Left ventricle myocardium inferior (tissue), 1 donor: ENCODE results near the gene ZFHX3. TPM values are rescaled to one million over a fixed set of nuclear protein-coding genes. Genes with fewer than 3 reads are reported as not detected.

ENCODE experiments used
- DNase-seq: peaks from one replicate; pipeline ENCODE4 v3.0.0-alpha.2; 2020
- H3K27ac ChIP-seq: fragments of 200-600 bp; replicated peaks from 2 replicates; pipeline ENCODE4 v1.8.0; 2021
- H3K27me3 ChIP-seq: fragments of 200-600 bp; 2 replicates; pipeline ENCODE4 v1.8.0; 2021; ENCODE audit warnings: low read depth
- H3K36me3 ChIP-seq: fragments of 200-600 bp; 2 replicates; pipeline ENCODE4 v1.8.0; 2021
- H3K4me1 ChIP-seq: fragments of 200-600 bp; 2 replicates; pipeline ENCODE4 v1.8.0; 2021
- H3K4me3 ChIP-seq: fragments of 200-600 bp; 2 replicates; pipeline ENCODE4 v1.8.0; 2021; ENCODE audit warnings: mild to moderate bottlenecking, moderate library complexity
- H3K9me3 ChIP-seq: fragments of 200-600 bp; replicated peaks from 2 replicates; pipeline ENCODE4 v1.8.0; 2021
- intact Hi-C: fragments of 100-400 bp; cut with micrococcal nuclease; formaldehyde crosslinking; loops from one replicate; pipeline ENCODE4 v1.11.0; 2022
- total RNA-seq: library from RNA; stranded (reverse); fragmentation: NEBNext Ultra II Directional; extraction: Animal tissue kit (Norgen Biotek cat#: 25700); gene quantifications from one replicate; pipeline ENCODE4 v1.2.1, GENCODE V29; 2021
- TF ChIP-seq, protein P1 (sequence below): fragments of 200-600 bp; IDR thresholded peaks from 2 replicates; pipeline ENCODE4 v1.8.0; 2021; ENCODE audit warnings: antibody characterized with exemption, mild to moderate bottlenecking, borderline replicate concordance
- donor health status: DM: no; HTN: yes; CAD: no; lungs with severe emphysema.

The ZFHX3 gene
- total RNA-seq, 1 donor from 2014 or later, result 9.6 TPM

DNA sequence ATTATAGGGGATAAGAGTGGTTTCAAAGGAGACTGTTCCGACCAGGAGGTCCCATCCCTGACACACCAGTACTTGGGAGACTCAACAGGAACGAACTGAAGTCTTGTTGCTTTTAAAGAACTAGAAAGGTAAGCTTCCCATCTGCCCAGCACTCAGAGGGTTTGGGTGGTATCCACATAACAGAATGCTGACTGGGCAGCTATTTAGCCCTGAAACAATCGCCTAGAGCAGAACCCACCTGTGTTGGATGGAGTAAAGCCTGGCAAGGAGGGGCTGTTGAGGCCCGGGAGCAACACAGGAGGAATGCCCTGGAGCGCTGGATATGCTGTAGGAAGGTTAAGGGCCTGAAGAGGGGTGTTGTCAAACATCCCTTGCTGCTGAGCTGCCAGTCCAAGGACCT lies 254.9 kb downstream of the ZFHX3 start:
- Histone ChIP-seq H3K9me3 (no peaks in the 10 kb centered on the region), H3K4me1 (peaks cover 17% of the 10 kb centered on the region), H3K4me3 (no peak overlapping the region), H3K36me3 (peaks cover 71% of the 10 kb centered on the region), H3K27me3 (no peaks in the 10 kb centered on the region), H3K27ac (no peak overlapping the region)
- DNase-seq, result no peak
- TF ChIP-seq, protein P1, sequence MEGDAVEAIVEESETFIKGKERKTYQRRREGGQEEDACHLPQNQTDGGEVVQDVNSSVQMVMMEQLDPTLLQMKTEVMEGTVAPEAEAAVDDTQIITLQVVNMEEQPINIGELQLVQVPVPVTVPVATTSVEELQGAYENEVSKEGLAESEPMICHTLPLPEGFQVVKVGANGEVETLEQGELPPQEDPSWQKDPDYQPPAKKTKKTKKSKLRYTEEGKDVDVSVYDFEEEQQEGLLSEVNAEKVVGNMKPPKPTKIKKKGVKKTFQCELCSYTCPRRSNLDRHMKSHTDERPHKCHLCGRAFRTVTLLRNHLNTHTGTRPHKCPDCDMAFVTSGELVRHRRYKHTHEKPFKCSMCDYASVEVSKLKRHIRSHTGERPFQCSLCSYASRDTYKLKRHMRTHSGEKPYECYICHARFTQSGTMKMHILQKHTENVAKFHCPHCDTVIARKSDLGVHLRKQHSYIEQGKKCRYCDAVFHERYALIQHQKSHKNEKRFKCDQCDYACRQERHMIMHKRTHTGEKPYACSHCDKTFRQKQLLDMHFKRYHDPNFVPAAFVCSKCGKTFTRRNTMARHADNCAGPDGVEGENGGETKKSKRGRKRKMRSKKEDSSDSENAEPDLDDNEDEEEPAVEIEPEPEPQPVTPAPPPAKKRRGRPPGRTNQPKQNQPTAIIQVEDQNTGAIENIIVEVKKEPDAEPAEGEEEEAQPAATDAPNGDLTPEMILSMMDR, result no peak
- intact Hi-C loops, result no loop called here

GRCh38 chr16:72791786-72792185 lies 256.1 kb downstream of the ZFHX3 start:
- peaks cover 11% of the 10 kb centered on the region for H3K4me1 ChIP-seq
- intact Hi-C loops, result no loop called here
- DNase-seq, result no peak
- H3K27me3 ChIP-seq, result no peaks in the 10 kb centered on the region
- H3K9me3 ChIP-seq, result no peaks in the 10 kb centered on the region
- TF ChIP-seq, protein P1, result no peak
- H3K4me3 ChIP-seq, result no peak overlapping the region
- H3K36me3 ChIP-seq, result peaks cover 60% of the 10 kb centered on the region
- H3K27ac ChIP-seq, result no peak overlapping the region

- Histone ChIP-seq H3K9me3 (no peaks in the 10 kb centered on the region), H3K27me3 (no peaks in the 10 kb centered on the region), H3K4me1 (peaks cover 11% of the 10 kb centered on the region), H3K4me3 (no peak overlapping the region), H3K27ac (no peak overlapping the region), H3K36me3 (peaks cover 45% of the 10 kb centered on the region)
- TF ChIP-seq, protein P1, result no peak
- DNase-seq, result no peak
- intact Hi-C loops, result no loop called here
These were observed 258.0 kb downstream of the ZFHX3 start for GRCh38 chr16:72789921-72790320.

- intact Hi-C loops, result no loop called here
- DNase-seq, result no peak
- TF ChIP-seq, protein P1, result no peak
- H3K27me3 ChIP-seq, result no peaks in the 10 kb centered on the region
- peaks cover 41% of the 10 kb centered on the region for H3K36me3 ChIP-seq
- peaks cover 11% of the 10 kb centered on the region for H3K4me1 ChIP-seq
- H3K4me3 ChIP-seq, result no peak overlapping the region
- no peak overlapping the region for H3K27ac ChIP-seq
- H3K9me3 ChIP-seq, result no peaks in the 10 kb centered on the region
These were observed 258.5 kb downstream of the ZFHX3 start for GRCh38 chr16:72789465-72789864.

- peak overlapping the region; percentile 57 for H3K4me3 ChIP-seq
- intact Hi-C loops, result no loop called here
These were observed 259.6 kb downstream of the ZFHX3 start for GRCh38 chr16:72788269-72788809.

More at GRCh38 chr16:72788269-72788809, 259.6 kb downstream of the ZFHX3 start:
- no peaks in the 10 kb centered on the region for H3K27me3 ChIP-seq
- H3K9me3 ChIP-seq, result no peaks in the 10 kb centered on the region
- H3K4me1 ChIP-seq, result peaks cover 16% of the 10 kb centered on the region
- TF ChIP-seq, protein P1, result no peak
- H3K36me3 ChIP-seq, result peaks cover 30% of the 10 kb centered on the region
- DNase-seq, result no peak
- peak overlapping the region; percentile 62 for H3K27ac ChIP-seq
